NK-92 (cell line): ENCODE data around the gene OR52I1.

Source experiments
- DNase-seq: peaks from one replicate; lab custom pipeline; 2025; ENCODE audit not compliant: unreplicated experiment; lab: John Stamatoyannopoulos, UW

Gene OR52I1

GRCh38 chr11:4593739-4594138 lies at the start of gene OR52I1:
Gene OR52I1 (plus strand): TSS chr11:4594039. CDS start chr11:4594039, 0 bp downstream.
- no peak for DNase-seq

- DNase-seq = no peak
Observed at GRCh38 chr11:4544891-4545290, 48.9 kb upstream of the OR52I1 start, which contains the start of gene OR52M1. Gene OR52M1 (plus strand): TSS chr11:4545191. CDS start chr11:4545191, 0 bp downstream.

GRCh38 chr11:4546878-4547277 lies 47.0 kb upstream of the OR52I1 start:
- DNase-seq = no peak

- DNase-seq = no peak
Observed at GRCh38 chr11:4547416-4547815, 46.4 kb upstream of the OR52I1 start.

GRCh38 chr11:4551346-4551979 lies 42.4 kb upstream of the OR52I1 start:
- no peak for DNase-seq

- no peak for DNase-seq
Observed at GRCh38 chr11:4559527-4560440, 34.1 kb upstream of the OR52I1 start.

- DNase-seq = no peak
Observed at GRCh38 chr11:4560467-4560866, 33.4 kb upstream of the OR52I1 start.

GRCh38 chr11:4565371-4565770 lies 28.5 kb upstream of the OR52I1 start:
- no peak for DNase-seq

GRCh38 chr11:4569075-4569474 lies 24.8 kb upstream of the OR52I1 start:
- DNase-seq = no peak

- no peak for DNase-seq
Observed at GRCh38 chr11:4576880-4577279, 17.0 kb upstream of the OR52I1 start.

GRCh38 chr11:4577761-4578160 lies 16.1 kb upstream of the OR52I1 start:
- DNase-seq = no peak

GRCh38 chr11:4578624-4579023 lies 15.2 kb upstream of the OR52I1 start:
- DNase-seq = no peak

- no peak for DNase-seq
Observed at GRCh38 chr11:4580124-4580523, 13.7 kb upstream of the OR52I1 start.

GRCh38 chr11:4581443-4581842 lies 12.4 kb upstream of the OR52I1 start, which contains the start of gene OR52I2:
Gene OR52I2 (plus strand): TSS chr11:4581743.
- no peak for DNase-seq

- no peak for DNase-seq
Observed at GRCh38 chr11:4589017-4589416, 4.8 kb upstream of the OR52I1 start.

GRCh38 chr11:4605057-4605456 lies 11.2 kb downstream of the OR52I1 start:
- no peak for DNase-seq

GRCh38 chr11:4606231-4607015 lies 12.6 kb downstream of the OR52I1 start:
- no peak for DNase-seq

- DNase-seq = no peak
Observed at GRCh38 chr11:4607096-4607495, 13.3 kb downstream of the OR52I1 start.

- DNase-seq = peak; percentile 58
Observed at GRCh38 chr11:4607781-4608666, 14.2 kb downstream of the OR52I1 start, which contains the start of gene TRIM68. Gene TRIM68 (minus strand): TSS chr11:4608231. CDS start chr11:4605504, 2,727 bp downstream.

- DNase-seq = no peak
Observed at GRCh38 chr11:4610258-4610935, 16.6 kb downstream of the OR52I1 start.
